AG08395 (cell line): ENCODE data around the gene MPP1.

Experiments used
- DNase-seq: peaks from one replicate; pipeline ENCODE4 v3.0.0; 2012; ENCODE audit warnings: mixed read lengths, low spot score

Gene MPP1

GRCh38 chrX:154775419-154776349 is 29.6 kb downstream of the MPP1 start:
- DNase-seq: no peak

GRCh38 chrX:154774622-154775021 is 30.7 kb downstream of the MPP1 start:
- DNase-seq: no peak

GRCh38 chrX:154762537-154763296 is 42.6 kb downstream of the MPP1 start, which contains the start of gene DKC1:
DKC1 (plus strand) TSS chrX:154762864; CDS start chrX:154762966, 102 bp downstream.
- DNase-seq: peak; percentile 94

- DNase-seq: no peak
Observed at GRCh38 chrX:154761977-154762536, 43.2 kb downstream of the MPP1 start.

- no peak for DNase-seq
Observed at GRCh38 chrX:154758696-154759095, 46.6 kb downstream of the MPP1 start.

- no peak for DNase-seq
Observed at GRCh38 chrX:154751669-154752271, 53.5 kb downstream of the MPP1 start.

- no peak for DNase-seq
Observed at GRCh38 chrX:154751203-154751668, 54.0 kb downstream of the MPP1 start.

- no peak for DNase-seq
Observed at GRCh38 chrX:154750301-154751202, 54.7 kb downstream of the MPP1 start, which contains the start of gene GAB3. GAB3 (minus strand) TSS chrX:154751077; CDS start chrX:154751025, 52 bp downstream.

GRCh38 chrX:154749856-154750255 is 55.4 kb downstream of the MPP1 start:
- no peak for DNase-seq

- peak; percentile 62 for DNase-seq
Observed at GRCh38 chrX:154748712-154749339, 56.5 kb downstream of the MPP1 start.

GRCh38 chrX:154742613-154743012 is 62.7 kb downstream of the MPP1 start:
- no peak for DNase-seq

- DNase-seq: no peak
Observed at GRCh38 chrX:154739952-154740465, 65.3 kb downstream of the MPP1 start.

GRCh38 chrX:154738011-154738738 is 67.1 kb downstream of the MPP1 start:
- peak; percentile 55 for DNase-seq

GRCh38 chrX:154737136-154737535 is 68.1 kb downstream of the MPP1 start:
- DNase-seq: no peak

GRCh38 chrX:154735695-154736393 is 69.4 kb downstream of the MPP1 start:
- peak; percentile 70 for DNase-seq

GRCh38 chrX:154734061-154734781 is 71.1 kb downstream of the MPP1 start:
- no peak for DNase-seq

- DNase-seq: no peak
Observed at GRCh38 chrX:154733066-154733425, 72.2 kb downstream of the MPP1 start.

- DNase-seq: no peak
Observed at GRCh38 chrX:154732421-154733065, 72.7 kb downstream of the MPP1 start.
